Pulmonary artery endothelial cell (primary cell): ENCODE data around the gene RAD51D. TPM values are rescaled to one million over a fixed set of nuclear protein-coding genes. Genes with fewer than 3 reads are reported as not detected.
"Not testable (repeated sequence)": the region's sequence is repeated elsewhere in the genome, so short reads cannot be mapped to it uniquely, and the experiment has no call there.

Source experiments
- DNase-seq: peaks from one replicate; pipeline ENCODE4 v3.0.0-alpha.2; 2011; ENCODE audit warnings: low read depth, low spot score
- total RNA-seq: library from RNA; depleted of rRNA; stranded (reverse); fragments of >200 nt; gene quantifications from 2 replicates; pipeline ENCODE4 v1.2.3, GENCODE V29; 2014

RAD51D gene
- 12.6 and 13.9 TPM in 2 replicates for total RNA-seq

DNA sequence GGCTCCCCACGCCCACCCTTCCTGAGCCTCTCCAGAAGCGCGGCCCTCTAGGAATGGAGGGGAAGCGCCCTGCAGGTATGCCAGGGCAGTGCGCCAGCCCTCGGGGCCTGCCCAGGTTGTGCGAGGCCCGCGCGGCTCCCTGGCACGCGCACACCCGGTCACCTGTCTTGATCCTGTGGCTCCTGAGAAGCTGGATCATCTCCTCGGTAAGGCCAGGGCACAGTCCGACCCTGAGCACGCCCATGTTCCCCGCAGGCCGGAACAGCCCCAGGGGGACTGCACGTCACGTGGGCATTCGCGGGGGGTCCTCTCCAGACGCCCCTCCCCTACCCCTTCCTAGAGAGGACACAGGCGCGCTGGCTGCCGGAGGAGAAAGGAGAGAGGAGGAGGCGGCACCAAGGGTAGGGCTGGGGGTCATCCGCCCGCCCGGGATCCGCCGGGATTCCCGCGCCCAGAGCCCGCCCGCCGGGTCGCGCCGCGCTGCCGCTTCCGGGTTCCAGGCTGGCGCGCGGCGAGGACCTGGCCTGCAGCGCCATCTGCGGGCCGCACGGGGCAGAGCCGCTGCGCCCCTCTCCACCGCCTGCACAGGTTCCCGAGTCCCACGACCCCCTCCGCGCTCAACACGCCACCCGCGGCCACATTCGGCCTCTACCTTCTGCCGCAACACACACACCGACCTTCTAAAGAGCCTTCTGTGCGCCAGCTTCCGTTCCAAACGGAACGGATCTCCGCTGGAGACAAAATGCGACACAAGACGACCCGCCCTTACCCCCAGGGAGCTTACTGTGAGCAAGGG, at the start of gene RAD51D:
Gene RAD51D (minus strand): TSS at position 491 of the 796 bp plus-strand sequence. CDS start 247 bp downstream, at position 244.
- DNase-seq: peak; percentile 19

DNA sequence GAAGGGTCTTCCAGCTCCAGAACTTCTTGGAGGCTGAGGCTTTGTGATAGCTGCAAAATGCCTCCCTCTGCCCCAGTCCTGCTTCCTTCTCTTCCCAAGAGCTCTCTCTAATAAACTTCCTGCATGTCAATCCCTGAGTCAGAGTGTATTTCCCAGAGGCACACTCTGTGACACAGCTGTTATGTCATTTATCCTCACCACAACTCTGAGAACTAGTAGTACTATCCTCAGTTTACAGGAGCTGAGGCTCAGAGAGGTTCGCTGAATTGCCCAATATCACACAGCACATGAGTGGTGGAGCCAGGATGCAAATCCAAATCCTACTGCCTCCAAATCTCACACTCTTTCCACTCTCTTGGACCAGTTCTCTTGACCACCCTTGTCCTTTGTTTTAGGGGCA, 48.0 kb upstream of the RAD51D start:
- no peak for DNase-seq

DNA sequence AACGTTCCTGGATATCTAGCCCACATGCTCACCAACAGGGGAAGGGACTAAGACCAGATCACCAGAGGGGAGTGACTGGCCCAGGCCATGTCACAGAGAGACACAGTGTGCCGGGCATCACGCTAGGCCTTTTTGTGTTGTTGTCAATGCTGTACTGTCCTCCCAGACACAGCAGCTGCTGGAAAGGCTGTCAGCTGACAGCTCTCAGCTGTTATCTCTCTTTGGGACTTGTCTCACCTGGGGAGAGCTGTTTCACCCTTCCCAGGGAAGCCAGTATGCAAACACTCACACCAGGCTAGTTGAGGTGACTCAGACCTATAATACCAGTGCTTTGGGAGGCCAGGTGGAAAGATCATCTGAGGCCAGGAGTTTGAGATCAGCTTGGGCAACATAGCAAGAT, 47.4 kb upstream of the RAD51D start:
- DNase-seq: no peak

DNA sequence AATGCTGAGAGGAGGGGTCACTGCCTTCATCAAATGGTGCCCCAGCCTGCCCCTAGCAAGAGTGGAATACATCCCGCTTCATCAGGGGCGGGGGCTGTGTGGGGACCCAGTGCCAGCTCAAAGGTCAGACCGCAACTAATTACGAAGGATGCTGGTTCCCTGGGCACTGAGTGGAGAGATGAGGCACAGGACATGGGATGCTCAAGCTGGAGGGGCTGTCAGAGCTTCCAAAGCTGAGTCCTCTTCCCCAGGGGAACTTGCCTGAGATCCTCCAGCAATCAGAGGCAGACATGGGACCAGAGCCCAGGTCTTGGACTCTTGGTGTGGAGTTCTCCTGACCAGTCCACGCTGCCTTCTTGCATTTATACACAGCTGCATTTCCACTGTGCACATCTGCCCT, 46.9 kb upstream of the RAD51D start:
- no peak for DNase-seq

DNA sequence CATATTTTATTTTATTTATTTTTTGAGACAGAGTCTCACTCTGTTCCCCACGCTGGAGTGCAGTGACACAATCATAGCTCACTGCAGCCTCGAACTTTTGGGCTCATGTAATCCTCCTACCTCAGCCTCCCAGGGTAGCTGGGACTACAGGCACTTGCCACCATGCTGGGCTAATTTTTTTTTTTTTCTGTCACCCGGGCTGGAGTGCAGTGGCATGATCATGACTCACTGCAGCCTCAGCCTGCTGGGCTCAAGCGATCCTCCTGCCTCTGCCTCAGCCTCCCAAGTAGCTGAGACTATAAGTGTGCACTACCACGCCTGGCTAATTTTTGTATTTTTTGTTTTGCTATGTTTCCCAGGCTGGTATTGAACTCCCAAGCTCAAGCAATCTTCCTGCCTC, 45.1 kb upstream of the RAD51D start:
- no peak for DNase-seq

DNA sequence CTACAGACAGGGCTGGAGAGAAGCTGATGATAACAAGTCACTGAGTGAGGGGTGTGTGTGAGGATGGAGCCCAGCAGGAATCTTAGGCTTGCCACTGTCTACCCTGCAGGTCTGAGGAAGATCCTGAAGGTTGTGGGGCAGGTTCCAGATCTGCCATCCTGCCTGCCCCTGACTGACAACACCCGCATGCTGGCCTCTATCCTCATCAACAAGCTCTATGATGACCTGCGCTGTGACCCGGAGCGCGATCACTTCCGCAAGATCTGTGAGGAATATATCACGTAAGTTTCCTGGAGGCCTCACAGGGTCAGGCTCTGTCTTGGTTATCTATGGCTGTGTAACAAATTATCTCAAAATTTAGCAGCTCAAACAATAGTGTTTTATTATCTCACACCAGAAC, 44.2 kb upstream of the RAD51D start:
- DNase-seq: no peak

DNA sequence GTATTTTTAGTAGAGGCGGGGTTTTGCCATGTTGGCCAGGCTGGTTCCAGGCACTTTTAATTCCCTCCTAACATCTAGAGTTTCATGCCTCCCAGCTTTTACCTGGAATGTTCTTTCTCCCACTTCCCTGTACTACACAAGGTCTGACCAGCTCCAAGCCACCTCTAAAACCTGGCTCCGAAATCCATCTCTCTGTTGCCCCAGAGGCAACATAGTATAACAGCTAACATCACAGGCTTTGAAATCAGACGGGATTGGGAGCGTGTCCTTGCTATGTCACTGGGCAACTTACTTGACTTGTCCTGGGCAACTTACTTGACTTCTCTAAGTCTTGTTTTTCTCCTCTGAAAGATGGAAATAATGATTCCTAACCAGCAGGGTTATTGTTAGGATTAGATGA, 43.1 kb upstream of the RAD51D start:
- DNase-seq: no peak

DNA sequence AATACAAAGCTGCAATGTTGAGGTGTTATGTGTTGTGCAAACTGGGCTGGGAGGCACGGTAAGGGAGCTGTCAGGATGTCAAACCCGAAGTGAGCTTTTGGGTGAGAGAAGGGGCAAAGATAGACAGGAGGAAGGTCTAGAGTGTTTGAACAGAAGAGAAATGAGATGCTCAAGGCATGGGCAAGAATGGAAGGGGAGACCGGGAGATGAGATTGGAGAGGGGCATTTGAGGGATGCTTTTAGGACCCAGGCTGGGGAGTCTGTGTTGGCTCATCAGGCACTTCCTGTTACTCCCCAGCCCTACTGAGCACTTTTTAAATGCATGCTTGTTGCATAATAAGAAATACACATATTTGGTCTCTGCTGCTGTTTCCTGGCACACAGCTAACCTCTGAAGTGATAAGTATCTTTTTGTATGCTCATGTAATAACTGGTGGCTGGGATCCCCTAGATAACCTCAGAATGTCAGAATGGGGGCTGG, 41.7 kb upstream of the RAD51D start:
- DNase-seq: no peak

DNA sequence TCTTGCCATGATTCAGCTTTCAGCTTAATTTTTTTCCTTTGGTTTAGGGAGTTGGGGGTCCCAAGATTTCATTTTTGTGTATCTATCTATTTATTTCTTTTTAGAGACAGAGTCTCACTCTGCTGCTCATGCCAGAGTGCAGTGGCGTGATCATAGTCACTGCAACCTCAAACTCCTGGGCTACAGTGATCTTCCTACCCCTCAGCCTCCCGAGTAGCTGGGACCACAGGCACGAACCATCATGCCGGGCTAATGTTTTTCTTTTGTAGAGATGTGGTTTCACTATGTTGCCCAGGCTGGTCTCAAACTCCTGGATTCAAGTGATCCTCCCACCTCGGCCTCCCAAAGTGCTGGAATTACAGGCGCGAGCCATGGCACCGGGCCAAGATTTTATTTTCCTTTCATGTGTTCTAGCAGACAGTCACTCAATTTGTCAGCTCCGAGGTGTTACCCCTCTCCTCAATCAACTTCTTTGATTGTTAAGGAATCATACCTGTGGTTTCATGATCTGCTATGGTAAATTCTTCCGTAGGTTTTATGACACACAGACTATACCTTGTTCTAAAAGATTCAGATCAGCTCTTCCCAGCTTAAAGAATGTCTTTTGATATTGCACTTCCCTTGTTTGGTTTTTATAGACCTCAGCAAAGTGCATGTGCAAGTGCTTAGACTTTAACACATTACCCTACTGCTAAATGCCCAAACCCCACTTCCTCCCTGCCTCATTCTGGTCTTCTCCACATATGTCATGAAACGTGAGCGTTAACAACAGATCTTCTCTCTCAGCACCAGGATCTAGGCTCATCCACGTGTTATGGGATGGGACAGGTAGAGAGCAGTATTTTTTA, 40.9 kb upstream of the RAD51D start:
- no peak for DNase-seq

DNA sequence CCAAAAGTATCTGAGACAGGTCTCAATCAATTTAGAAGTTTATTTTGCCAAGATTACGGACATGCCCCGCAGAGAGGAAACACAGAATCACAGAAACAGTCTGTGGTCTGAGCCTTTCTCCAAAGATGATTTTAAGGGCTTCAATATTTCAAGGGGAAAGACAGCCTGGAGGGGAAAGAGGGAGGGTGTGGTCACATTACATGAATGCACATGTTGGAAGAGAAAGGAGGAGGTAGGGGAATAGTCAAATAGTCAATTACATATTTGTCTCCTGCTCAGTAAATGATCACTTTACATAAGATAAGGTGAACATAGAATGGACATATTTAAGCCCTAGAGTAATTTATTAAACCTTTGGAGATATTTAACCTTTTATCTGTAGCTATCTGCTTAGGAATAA, 40.3 kb upstream of the RAD51D start:
- no peak for DNase-seq

DNA sequence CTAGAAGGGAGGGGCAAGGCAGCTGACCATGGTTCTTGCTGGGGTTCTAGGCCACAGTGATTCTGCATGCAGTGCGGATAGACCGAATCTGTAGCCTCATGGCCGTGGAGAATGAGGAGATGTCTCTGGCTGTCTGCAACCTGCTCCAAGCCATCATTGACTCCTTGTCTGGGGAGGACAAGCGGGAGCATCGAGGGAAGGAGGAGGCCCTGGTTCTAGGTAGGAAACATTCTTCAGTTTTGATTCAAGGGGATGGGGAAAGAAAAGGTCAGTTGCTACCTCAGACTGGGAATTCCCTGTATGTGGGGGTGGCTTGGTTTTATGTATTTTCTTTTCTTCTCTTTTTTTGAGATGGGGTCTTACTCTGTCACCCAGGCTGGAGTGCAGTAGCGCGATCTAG, 35.6 kb upstream of the RAD51D start:
- DNase-seq: no peak

DNA sequence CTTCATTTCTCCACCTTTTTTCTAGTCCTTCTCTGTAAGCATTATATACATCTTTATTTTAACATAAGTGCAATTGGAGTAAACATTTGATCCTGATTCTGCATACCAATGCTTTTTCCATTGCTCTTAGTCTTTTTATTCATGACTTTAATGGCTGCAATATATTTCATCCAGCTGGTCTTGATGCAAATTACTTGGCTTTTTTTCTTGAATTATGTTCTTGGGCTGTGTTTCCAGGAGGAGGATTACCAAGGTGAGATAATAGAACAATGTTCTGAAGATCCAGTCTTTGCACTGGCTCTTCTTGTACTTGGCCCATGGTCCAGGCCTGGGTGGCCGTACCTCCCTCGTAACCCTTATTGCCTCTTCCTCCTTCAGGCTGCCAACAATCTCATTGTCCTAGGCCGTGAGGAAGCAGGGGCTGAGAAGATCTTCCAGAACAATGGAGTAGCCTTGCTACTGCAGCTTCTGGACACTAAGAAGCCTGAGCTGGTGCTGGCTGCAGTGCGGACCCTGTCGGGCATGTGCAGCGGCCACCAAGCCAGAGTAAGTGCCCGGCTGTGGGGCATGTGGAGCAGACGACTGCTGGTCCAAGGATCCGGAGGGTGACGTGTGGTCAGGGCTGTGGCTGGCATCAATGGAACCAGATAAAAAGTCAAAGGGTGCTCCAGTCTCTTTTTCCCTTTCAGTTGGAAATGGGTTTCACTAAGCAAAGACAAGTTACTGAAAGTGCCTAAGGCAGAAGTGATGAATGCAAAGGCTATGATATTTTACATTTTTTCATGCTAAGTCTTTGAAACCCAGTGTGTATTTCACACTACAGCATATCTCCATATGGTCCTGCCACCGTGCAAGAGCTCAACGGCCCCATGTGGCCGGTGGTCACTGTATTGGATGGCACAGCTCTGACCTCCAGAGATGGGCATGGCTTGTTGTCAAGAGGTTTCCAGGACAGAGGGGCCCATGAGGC, 34.8 kb upstream of the RAD51D start:
- no peak for DNase-seq

DNA sequence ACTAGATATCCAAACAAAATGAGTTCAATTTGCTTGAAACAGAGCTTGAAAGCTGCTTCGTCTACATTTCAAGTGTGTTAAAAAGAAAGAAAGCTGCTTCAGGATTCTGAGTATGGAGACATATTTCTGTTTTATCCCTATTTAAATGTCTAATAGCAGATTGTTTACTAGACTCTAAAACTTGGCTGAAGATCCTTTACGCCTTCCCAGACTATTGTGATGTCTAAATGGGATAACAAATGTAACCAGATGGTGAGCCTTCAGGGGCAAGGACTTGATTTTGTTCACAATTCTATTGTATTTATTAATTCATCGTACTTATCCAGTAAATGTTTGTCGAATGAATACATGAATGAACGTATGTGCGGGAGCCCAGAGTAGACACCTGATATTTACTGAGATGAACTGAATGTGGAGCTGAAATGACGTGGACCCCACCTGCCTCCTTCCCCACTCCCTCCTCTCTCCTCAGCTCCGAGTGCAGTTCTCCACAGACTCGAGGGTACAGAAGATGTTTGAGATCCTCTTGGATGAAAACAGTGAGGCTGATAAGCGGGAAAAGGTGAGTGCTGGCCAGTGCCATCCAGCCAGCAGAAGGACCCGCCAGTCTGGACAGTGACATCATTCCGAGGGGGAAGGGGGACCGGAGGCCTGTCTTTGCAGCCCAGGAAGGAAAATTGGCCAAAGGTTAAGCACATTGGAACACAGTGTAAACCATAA, 32.9 kb upstream of the RAD51D start:
- no peak for DNase-seq

DNA sequence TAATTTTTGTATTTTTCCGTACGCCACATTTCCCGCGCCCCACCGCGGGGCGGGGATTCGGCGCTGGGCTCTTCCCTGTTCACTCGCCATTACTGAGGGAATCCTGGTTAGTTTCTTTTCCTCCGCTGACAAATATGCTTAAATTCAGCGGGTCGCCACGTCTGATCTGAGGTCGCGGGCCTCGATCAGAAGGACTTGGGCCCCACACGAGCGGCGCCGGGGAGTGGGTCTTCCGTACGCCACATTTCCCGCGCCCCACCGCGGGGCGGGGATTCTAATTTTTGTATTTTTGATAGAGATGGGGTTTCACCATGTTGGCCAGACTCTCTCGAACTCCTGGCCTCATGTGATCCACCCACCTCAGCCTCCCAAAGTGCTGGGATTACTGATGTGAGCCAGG, 31.4 kb upstream of the RAD51D start:
- DNase-seq: not testable (repeated sequence)

DNA sequence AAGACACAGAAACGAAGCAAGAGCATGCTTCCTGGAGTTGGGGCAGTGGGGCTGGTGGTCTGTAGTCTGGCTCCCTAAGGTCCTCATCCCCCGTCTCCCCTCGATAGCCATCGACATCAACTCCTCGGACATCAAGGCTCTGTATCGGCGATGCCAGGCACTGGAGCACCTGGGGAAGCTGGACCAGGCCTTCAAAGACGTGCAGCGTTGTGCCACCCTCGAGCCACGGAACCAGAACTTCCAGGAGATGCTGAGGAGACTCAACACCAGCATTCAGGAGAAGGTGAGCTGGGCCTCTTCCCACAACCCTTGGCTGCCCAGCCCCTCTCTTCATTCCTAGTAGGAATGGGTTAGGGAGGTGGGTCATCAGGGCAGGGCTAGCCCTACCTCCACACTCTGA, 30.3 kb upstream of the RAD51D start:
- no peak for DNase-seq

DNA sequence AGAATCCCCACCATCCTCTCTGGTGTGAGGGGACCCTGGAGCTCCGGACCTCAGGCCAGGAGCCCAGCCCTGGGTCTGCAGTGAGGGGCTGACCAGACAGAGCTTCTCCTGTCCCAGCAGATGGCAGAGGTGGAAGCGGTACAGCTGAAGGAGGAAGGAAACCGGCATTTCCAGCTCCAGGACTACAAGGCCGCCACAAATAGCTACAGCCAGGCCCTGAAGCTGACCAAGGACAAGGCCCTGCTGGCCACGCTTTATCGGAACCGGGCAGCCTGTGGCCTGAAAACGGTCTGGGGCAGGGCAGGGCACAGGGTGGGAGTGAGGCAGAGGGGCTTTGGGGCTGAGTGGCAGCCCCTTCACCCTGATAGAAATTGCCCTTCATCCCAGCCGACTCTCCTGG, 28.5 kb upstream of the RAD51D start:
- DNase-seq: no peak

DNA sequence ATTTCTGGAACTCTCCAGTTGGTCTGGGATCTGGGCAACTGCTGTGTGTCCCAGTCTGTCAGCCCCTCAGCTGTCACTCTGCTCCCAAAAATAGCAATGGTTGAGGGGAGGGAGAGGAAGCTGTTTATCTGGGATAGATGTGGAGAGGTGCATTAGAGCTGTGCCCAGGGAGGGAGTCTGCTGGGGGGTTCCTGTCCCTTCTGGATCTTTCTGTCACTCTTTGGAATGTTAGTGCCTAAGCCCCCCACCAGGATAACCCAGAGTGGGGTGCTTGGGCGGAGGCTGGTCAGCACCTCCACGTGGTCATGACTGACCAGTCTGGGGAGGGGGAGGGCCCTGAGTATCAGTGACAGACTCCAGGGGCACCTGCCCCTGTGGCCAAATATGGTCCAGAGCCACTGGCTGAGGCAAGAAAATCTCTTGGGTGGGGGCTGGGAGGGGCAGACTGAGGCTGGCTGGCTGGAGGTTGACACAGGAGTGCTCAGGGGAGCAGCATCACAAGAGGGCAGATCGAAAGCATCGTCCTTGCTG, 27.8 kb upstream of the RAD51D start, which contains the start of gene UNC45B:
Gene UNC45B (plus strand): TSS at position 443 of the 531 bp plus-strand sequence. CDS start 447 bp downstream, outside the sequence.
- no peak for DNase-seq

DNA sequence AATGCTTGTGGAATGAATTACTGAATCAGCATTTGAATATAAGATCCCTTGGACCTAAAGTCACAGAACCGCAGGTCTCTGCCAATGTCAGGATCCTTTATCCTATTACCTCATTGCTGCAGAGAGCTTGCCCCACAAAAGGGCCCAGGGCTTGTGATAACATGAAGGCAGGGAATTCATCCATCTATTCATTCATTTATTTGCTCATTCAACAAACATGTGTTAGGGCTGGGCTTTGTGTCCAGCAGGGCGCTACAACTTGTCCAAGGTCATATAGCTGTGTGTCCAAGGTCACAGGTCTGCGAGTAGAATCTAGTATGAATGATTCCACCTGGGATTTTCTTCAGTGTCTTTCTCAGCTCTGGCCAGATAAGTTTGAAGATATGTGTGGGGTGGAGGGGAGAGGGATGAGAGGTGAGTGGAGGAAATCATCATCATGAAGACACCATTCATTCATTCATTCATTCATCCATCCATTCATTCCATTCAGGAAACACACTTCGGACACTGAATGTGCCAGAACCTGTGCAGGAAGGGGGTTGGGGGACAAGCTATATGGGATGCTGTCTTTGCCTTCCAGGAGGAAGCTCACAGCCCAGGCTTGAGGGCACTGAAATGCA, 26.7 kb upstream of the RAD51D start:
- DNase-seq: no peak

DNA sequence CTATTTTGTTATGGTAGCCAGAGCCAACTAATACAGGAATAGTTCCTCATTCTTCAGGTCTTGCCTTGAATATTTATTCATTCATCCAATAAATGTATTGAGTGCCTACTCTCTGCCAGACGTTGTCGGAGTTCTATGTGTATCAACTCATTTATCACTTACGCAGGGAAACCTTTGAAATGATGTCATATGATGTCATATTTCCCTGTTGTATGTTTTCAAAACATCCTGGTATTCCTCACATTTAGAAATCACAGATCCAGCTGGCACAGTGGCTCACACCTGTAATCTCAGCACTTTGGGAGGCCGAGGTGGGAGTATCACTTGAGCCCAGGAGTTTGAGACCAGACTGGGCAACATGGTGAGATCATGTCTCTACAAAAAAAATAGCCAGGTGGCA, 25.2 kb upstream of the RAD51D start:
- no peak for DNase-seq

DNA sequence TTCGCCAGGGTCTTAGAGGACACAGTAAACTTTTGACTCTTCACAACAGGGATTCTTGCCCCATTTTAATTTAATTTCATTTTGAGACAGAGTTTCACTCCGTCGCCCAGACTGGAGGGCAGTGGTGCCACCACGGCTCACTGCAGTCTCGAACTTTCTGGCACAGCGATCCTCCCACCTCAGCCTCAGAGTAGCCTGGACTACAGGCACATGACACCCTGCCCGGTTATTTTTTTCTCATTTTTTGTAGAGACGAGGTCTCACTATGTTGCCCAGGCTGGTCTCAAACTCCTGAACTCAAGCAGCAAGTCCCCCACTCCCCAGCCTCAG, 22.8 kb upstream of the RAD51D start:
- no peak for DNase-seq
